ENCODE data around the gene PHF21A. TPM values are rescaled to one million over a fixed set of nuclear protein-coding genes. Genes with fewer than 3 reads are reported as not detected.

The PHF21A gene
- 2.5 and 6.7 TPM in 2 replicates for total RNA-seq (2014; rRNA removed; shearing (Covaris generic))

- in situ Hi-C loops (cut with HindIII; ENCODE audit: low sequenced_read_pairs) = no loop called here
- peak; percentile 86 for DNase-seq (ENCODE audit: low spot score)
Measured at GRCh38 chr11:46121301-46121723, at the start of gene PHF21A. PHF21A (minus strand) TSS chr11:46121454; CDS start chr11:46084219, 37,235 bp downstream.

DNA sequence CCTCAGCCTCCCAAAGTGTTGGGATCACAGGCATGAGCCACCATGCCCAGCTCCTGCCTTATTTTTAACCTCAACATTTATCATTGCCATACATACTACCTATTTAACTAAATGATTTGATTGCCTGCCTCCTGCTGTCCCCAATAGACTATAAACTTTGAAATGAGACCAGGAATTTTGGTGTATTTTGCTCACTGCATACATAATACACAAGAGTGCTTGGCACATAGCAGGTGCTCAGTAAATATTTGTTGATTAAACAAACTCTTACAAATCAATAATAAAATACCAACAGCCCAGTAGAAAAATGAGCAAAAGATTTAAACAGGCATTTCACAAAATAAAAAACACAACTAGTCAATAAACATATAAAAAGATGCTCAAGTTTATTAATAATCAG, 49.5 kb upstream of the PHF21A start:
- in situ Hi-C loops (cut with HindIII; ENCODE audit: low sequenced_read_pairs) = no loop called here
- DNase-seq (ENCODE audit: low spot score) = no peak

DNA sequence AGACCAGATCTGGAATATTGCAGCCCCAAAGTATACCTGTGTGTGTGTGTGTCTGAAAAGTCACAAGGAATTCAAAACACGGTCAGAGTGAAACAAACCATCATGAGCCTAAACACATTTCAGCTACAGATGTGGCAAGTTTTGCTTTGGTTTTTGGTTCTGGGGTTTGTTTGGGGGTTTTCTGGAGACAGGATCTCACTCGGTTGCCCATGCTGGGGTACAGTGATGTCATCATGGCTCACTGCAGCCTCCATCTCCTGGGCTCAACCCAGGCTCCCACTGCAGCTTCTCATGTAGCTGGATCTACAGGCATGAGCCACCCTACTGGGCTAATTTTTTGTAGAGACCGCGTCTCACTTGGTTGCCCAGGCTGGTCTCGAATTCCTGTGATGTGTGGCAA, 41.4 kb upstream of the PHF21A start:
- in situ Hi-C loops (cut with HindIII; ENCODE audit: low sequenced_read_pairs) = no loop called here
- DNase-seq (ENCODE audit: low spot score) = no peak

GRCh38 chr11:46161201-46161600, 39.9 kb upstream of the PHF21A start:
- no peak for DNase-seq (ENCODE audit: low spot score)
- in situ Hi-C loops (cut with HindIII; ENCODE audit: low sequenced_read_pairs) = no loop called here

DNA sequence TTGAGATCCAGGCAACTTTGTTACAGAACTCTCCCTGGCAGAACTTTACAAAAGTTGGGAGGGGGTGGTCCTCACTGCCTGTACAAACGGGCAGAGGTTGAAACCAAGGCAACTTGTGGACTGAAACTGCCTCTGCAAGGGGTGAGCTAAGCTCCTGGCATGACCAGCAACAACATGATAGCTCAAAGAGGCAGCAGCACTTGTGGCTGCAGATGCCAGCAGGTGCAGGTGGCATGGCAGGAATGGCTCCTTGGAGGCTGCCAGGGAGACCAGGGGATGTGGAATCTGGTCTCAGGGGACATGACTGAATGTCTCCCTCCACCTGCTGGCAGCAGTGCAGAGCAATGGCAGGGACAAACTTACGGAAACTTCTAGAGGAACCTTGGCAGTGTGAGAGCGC, 38.8 kb upstream of the PHF21A start:
- in situ Hi-C loops (cut with HindIII; ENCODE audit: low sequenced_read_pairs) = no loop called here
- DNase-seq (ENCODE audit: low spot score) = no peak

- in situ Hi-C loops (cut with HindIII; ENCODE audit: low sequenced_read_pairs) = no loop called here
- no peak for DNase-seq (ENCODE audit: low spot score)
Measured at GRCh38 chr11:46159680-46160079, 38.4 kb upstream of the PHF21A start.

DNA sequence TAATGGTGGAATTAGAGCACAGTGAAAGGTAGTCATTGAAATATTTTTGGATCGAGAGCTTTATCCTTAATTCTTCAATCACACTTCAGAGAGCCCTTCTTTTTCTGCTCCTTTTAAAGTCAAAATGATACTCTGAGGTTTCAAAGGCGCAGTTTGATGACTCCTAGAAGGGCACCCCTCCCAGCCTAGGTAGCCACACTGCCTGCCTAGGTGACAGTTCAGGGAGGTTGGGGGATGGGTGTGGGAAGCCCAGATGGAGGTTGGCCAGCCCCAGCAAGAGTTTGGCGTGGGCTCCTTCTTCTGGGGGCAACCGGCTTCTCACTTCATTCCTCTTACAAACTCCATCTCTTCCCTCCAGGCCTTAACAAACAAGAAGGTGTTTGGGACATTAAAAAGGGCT, 28.6 kb upstream of the PHF21A start:
- DNase-seq (ENCODE audit: low spot score) = no peak
- in situ Hi-C loops (cut with HindIII; ENCODE audit: low sequenced_read_pairs) = no loop called here

DNA sequence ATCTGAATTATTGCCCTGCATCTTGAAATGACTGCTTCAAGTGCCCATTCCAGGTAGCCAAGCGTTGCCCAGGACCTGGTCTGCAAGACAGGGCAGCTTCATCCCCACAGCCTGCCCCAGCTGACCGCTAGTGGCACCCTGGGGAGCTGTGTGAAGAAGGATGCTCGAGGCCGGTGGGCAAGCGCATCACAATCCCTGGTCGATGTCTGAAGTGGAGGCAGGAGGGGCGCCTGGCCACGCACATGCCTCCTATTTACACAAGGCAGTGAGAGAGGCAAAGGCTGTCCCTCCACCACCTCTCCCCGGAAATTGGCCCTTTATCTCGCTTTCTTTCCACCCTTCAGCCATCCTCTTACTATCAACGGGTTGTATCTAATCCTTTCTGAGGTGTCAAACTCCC, 28.1 kb upstream of the PHF21A start:
- in situ Hi-C loops (cut with HindIII; ENCODE audit: low sequenced_read_pairs) = no loop called here
- DNase-seq (ENCODE audit: low spot score) = no peak

- no peak for DNase-seq (ENCODE audit: low spot score)
- in situ Hi-C loops (cut with HindIII; ENCODE audit: low sequenced_read_pairs) = no loop called here
Measured at GRCh38 chr11:46144741-46145140, 23.5 kb upstream of the PHF21A start.

DNA sequence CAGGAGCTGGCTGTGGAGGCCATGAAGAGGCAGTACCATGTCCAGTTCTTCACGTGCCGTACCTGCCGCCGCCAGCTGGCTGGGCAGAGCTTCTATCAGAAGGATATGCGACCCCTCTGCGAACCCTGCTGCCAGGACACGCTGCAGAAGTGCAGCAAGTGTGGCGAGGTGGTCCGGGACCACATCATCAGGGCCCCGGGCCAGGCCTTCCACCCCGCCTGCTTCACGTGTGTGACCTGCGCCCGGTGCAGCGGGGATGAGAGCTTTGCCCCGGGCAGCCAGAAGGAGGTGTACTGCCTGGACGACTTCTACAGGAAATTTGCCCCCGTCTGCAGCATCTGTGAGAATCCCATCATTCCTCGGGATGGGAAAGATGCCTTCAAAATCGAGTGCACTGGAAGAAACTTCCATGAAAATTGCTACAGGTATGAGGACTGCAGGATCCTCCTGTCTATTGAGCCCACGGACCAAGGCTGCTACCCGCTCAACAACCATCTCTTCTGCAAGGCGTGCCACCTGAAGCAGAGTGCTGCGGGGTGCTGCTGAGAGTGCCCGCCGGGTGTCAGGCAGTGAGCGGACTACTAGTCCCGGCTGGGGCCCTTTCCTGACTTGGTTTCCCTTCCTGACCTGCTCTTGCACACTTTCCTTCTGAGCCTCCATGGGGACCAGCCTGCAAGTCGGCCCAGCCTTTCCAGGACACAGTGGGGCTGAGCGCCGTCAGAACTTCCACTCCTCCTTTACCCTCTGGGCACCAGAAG, 22.0 kb upstream of the PHF21A start:
- no peak for DNase-seq (ENCODE audit: low spot score)
- in situ Hi-C loops (cut with HindIII; ENCODE audit: low sequenced_read_pairs) = no loop called here

GRCh38 chr11:46142561-46142960, 21.3 kb upstream of the PHF21A start:
- in situ Hi-C loops (cut with HindIII; ENCODE audit: low sequenced_read_pairs) = no loop called here
- DNase-seq (ENCODE audit: low spot score) = no peak

DNA sequence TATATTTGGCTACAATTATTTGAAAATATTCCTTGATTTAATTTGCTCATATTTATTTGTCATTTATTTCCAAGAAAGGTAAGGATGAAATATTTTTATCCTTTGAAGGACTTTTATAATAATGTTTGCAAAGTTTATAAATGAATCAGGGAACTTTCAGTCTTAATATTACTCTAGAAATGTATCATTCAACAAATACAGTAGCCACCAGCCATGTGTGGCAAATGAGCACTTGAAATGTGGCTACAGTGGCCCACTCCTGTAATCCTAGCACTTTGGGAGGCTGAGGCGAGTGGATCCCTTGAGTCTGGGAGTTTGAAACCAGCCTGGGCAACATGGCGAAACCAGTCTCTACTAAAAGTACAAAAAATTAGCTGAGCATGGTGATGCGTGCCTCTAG, 20.3 kb upstream of the PHF21A start:
- in situ Hi-C loops (cut with HindIII; ENCODE audit: low sequenced_read_pairs) = no loop called here
- DNase-seq (ENCODE audit: low spot score) = no peak

GRCh38 chr11:46134540-46134939, 13.3 kb upstream of the PHF21A start:
- in situ Hi-C loops (cut with HindIII; ENCODE audit: low sequenced_read_pairs) = no loop called here

DNA sequence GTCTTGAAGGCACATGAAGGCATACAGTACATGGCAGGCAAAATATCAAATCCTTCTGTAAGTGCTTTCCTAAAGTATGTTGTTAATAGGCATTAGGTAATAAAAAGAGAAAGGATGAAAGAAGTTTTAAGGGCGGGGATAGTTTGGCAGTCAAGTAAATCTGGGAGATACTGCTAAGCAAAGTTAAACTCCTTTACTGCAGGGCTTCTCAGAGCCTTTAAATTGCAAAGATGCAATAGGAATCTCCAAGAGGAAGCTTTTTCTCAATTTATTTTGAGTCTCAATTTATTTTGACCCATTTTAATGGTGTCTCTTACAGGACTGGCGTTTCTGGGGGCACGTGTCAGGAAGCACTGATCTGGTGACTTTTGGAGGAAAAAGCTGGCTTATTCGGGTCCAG, 12.8 kb upstream of the PHF21A start:
- DNase-seq (ENCODE audit: low spot score) = no peak
- in situ Hi-C loops (cut with HindIII; ENCODE audit: low sequenced_read_pairs) = no loop called here

More at GRCh38 chr11:46134540-46134939, 13.3 kb upstream of the PHF21A start:
- DNase-seq (ENCODE audit: low spot score) = peak; percentile 3

GRCh38 chr11:46133119-46133518, 11.9 kb upstream of the PHF21A start:
- DNase-seq (ENCODE audit: low spot score) = no peak
- in situ Hi-C loops (cut with HindIII; ENCODE audit: low sequenced_read_pairs) = no loop called here

GRCh38 chr11:46130286-46130940, 9.2 kb upstream of the PHF21A start:
- DNase-seq (ENCODE audit: low spot score) = no peak
- in situ Hi-C loops (cut with HindIII; ENCODE audit: low sequenced_read_pairs) = no loop called here

GRCh38 chr11:46129133-46129532, 7.9 kb upstream of the PHF21A start:
- in situ Hi-C loops (cut with HindIII; ENCODE audit: low sequenced_read_pairs) = no loop called here
- DNase-seq (ENCODE audit: low spot score) = no peak

DNA sequence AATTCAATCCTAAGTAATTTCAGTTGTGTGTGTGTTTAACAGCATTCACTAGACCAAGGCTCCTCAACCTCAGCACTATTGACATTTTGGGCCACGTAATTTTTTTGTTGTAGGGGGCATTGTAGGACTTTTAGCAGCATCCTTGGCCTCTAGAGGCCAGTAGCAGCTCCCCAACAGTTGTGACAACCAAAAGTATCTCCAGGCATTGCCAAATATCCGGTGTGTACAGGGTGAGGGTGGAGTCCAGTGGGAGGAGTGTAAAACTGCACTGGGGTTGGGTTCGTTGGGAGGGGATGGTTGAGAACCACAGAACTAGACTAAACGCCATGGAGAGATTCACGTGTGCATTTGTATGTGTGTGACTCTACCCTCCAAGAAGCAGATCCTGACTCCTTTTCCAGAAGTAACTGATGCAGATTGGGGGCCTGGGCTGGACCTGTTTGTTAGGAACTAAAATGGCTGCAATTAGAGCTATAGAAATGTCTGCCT, 5.9 kb upstream of the PHF21A start:
- peak; percentile 19 for DNase-seq (ENCODE audit: low spot score)
- in situ Hi-C loops (cut with HindIII; ENCODE audit: low sequenced_read_pairs) = no loop called here

- DNase-seq (ENCODE audit: low spot score) = no peak
- in situ Hi-C loops (cut with HindIII; ENCODE audit: low sequenced_read_pairs) = no loop called here
Measured at GRCh38 chr11:46125284-46125683, 4.0 kb upstream of the PHF21A start.

DNA sequence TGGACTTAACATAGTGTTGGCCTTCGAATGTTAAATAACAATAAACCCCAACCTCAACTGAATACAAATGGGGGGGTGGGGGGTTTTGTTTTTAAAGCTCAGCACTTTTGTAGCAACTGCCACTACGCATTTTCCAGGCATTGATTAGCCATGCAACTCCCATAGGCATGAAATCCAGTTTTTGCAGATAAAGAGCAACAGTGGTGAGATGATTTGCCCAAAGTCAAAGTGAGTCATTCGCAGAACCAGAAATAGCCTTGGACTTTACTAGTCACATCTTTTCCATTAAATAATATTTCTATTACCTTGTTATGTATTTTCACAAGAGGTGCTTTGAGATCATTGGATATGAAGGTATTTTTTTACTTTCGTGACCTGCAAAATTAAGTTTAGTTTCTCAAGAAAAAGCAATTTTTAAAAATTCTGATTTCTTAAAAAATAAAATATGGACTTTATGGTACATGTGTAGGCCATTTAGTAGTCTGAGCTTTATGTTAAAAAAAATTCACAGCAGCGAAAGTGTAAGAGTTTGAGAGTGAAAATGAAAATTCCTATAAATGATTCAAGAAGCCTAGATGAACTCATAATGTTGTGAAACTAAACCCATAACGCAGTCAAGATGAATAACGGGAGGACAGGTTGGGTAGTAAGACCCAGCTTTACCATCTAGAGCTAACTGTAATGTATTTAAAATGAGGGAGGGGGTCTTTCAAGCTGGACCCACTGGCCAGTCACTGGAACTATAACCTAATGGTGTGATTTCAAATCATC, 1.9 kb upstream of the PHF21A start:
- in situ Hi-C loops (cut with HindIII; ENCODE audit: low sequenced_read_pairs) = no loop called here
- DNase-seq (ENCODE audit: low spot score) = peak; percentile 10
